Mammary epithelial cell (primary cell): ENCODE measurements around the gene TOR1B.

Experiments
- EZH2 ChIP-seq: IDR thresholded peaks from 2 replicates; pipeline ENCODE4 v1.6.1; 2012; ENCODE audit warnings: low read length, inconsistent platforms, borderline replicate concordance
- TF ChIP-seq, protein P1 (sequence below), 2 donors: IDR thresholded peaks in 1 of 2; conservative IDR thresholded peaks in 1 of 2; 2 replicates each; pipeline ENCODE4 v1.5.1; 2011 to 2012; ENCODE audit warnings: inconsistent platforms in 2 of 2, low read length in 2 of 2, mild to moderate bottlenecking in 2 of 2, control low read depth in 1 of 2, low read depth in 1 of 2; ENCODE audit not compliant: insufficient read depth in 1 of 2; ENCODE audit errors: extremely low read depth in 1 of 2

DNA sequence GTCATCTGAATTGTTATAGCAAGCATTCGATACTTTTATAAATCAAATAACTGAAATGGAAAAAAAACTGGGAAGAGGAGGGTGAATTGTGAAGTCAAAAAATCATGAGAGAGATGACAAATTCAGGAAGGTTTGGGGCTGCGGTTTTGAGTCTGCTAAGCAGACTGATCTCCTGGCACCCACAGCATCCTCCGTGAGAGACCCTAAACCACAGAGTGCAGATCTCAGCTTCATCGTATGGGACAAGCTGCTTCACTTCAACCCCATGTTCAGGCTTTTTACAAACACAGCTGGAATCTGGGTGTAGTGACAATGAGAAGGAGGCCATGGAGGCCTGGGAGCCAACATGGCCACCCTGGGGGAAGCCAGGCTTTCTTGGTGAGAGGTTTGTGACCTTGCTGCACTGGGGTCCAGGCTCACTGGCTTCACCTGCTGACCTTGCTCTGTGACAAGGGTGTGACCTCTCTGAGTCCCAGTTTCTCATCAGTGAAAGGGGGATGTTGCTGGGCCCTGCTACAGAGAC, 51.7 kb downstream of the TOR1B start:
- TF ChIP-seq, protein P1, sequence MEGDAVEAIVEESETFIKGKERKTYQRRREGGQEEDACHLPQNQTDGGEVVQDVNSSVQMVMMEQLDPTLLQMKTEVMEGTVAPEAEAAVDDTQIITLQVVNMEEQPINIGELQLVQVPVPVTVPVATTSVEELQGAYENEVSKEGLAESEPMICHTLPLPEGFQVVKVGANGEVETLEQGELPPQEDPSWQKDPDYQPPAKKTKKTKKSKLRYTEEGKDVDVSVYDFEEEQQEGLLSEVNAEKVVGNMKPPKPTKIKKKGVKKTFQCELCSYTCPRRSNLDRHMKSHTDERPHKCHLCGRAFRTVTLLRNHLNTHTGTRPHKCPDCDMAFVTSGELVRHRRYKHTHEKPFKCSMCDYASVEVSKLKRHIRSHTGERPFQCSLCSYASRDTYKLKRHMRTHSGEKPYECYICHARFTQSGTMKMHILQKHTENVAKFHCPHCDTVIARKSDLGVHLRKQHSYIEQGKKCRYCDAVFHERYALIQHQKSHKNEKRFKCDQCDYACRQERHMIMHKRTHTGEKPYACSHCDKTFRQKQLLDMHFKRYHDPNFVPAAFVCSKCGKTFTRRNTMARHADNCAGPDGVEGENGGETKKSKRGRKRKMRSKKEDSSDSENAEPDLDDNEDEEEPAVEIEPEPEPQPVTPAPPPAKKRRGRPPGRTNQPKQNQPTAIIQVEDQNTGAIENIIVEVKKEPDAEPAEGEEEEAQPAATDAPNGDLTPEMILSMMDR (conservative IDR thresholded peaks at IDR 0.05 in 1 of 2, IDR thresholded peaks at IDR 0.05 in 1 of 2; ENCODE audit: extremely low read depth in 1 of 2, insufficient read depth in 1 of 2, low read depth in 1 of 2, low read length in 2 of 2): no peak
- no peak for TF ChIP-seq EZH2
